Tibial nerve (tissue), 4 donors: ENCODE measurements around the gene CYS1.

ENCODE experiments used
- EP300 ChIP-seq, 2 donors: sonication (generic); formaldehyde crosslinking; IDR thresholded peaks; one replicate each; pipeline ENCODE4 v1.6.1; 2017; ENCODE audit warnings: antibody characterized with exemption in 2 of 2, mild to moderate bottlenecking in 1 of 2
- POLR2A ChIP-seq, 2 donors: fragments of 450-650 bp; IDR thresholded peaks; one replicate each; pipeline ENCODE4 v1.6.1; 2017; ENCODE audit warnings: antibody characterized with exemption in 2 of 2, mild to moderate bottlenecking in 2 of 2, moderate library complexity in 2 of 2
- TF ChIP-seq, protein P1 (sequence below), 5 experiments: fragments of 200-600 bp in 3 of 5; fragments of 450-650 bp in 2 of 5; sonication (generic) in 3 of 5; IDR thresholded peaks; one replicate each; pipeline ENCODE4 v1.5.1; 2016 to 2019; ENCODE audit warnings: antibody characterized with exemption in 5 of 5, mild to moderate bottlenecking in 3 of 5, moderate library complexity in 2 of 5

DNA sequence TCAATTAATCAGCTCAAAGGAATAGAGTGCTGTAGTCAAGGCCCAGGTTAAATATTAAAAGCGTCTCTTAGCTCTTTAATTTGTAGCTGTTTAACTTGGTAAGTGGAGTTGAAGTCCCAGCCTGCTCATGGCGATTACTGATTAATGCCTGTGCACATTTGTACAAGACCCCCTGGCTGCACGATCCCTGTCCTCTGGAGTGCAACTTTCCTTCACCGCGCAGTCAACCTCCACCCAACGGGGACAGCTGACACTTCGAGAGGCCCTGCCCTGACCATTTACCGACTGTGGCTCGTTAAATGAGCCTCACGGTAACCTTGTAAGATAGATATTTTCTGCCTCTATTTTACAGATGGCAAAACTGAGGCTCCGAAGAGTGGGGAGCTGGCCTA lies 5.5 kb upstream of the CYS1 start:
- TF ChIP-seq, protein P1, sequence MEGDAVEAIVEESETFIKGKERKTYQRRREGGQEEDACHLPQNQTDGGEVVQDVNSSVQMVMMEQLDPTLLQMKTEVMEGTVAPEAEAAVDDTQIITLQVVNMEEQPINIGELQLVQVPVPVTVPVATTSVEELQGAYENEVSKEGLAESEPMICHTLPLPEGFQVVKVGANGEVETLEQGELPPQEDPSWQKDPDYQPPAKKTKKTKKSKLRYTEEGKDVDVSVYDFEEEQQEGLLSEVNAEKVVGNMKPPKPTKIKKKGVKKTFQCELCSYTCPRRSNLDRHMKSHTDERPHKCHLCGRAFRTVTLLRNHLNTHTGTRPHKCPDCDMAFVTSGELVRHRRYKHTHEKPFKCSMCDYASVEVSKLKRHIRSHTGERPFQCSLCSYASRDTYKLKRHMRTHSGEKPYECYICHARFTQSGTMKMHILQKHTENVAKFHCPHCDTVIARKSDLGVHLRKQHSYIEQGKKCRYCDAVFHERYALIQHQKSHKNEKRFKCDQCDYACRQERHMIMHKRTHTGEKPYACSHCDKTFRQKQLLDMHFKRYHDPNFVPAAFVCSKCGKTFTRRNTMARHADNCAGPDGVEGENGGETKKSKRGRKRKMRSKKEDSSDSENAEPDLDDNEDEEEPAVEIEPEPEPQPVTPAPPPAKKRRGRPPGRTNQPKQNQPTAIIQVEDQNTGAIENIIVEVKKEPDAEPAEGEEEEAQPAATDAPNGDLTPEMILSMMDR (IDR thresholded peaks at IDR 0.05): no peak
- no peak for TF ChIP-seq POLR2A (IDR thresholded peaks at IDR 0.05)
- TF ChIP-seq EP300 (IDR thresholded peaks at IDR 0.05): no peak
